SK-N-SH (cell line): ENCODE results near the gene SVIL. TPM values are rescaled to one million over a fixed set of nuclear protein-coding genes. Genes with fewer than 3 reads are reported as not detected.

ENCODE experiments used
- CTCF ChIA-PET: fragments of 300-600, 350-600 bp; formaldehyde crosslinking; extraction: SDS; loops from one replicate; lab custom pipeline; 2021; lab: Yijun Ruan, JAX
- POLR2A ChIA-PET: fragments of 350-600 bp; sonication (Branson Sonifier 250); formaldehyde crosslinking; extraction: SDS; loops from one replicate; lab custom pipeline; 2020; ENCODE audit warnings: antibody characterized with exemption, inconsistent platforms; lab: Yijun Ruan, JAX
- DNase-seq: peaks from one replicate; pipeline ENCODE4 v3.0.0; 2012
- H2AFZ ChIP-seq: fragments of 200-600 bp; sonication (generic); 2 replicates; pipeline ENCODE4 v1.8.1; 2016; ENCODE audit warnings: antibody characterized with exemption, mild to moderate bottlenecking, low read depth
- H3F3A ChIP-seq: fragments of 200-600 bp; sonication (generic); replicated peaks from 2 replicates; pipeline ENCODE3; 2016; ENCODE audit warnings: antibody characterized with exemption, mild to moderate bottlenecking; ENCODE audit not compliant: insufficient read depth
- H3K27ac ChIP-seq, 2 experiments: fragments of 200-500 bp in 1 of 2; fragments of 200-600 bp in 1 of 2; sonication (Bioruptor generic) in 1 of 2; sonication (generic), shearing (Covaris generic) in 1 of 2; 2 replicates each; pipeline versions ENCODE4 v1.5.1 to v1.6.1; 2014 to 2016; ENCODE audit warnings: low read depth in 2 of 2, inconsistent platforms in 1 of 2, low read length in 1 of 2, mild to moderate bottlenecking in 1 of 2, mixed read lengths in 1 of 2
- H3K27me3 ChIP-seq: fragments of 200-600 bp; sonication (generic), shearing (Covaris generic); 2 replicates; pipeline ENCODE4 v1.6.1; 2016; ENCODE audit warnings: mixed run types; ENCODE audit not compliant: insufficient read depth
- H3K36me3 ChIP-seq, 2 experiments: fragments of 200-500 bp in 1 of 2; fragments of 200-600 bp in 1 of 2; sonication (Bioruptor generic) in 1 of 2; sonication (generic) in 1 of 2; replicated peaks in 1 of 2; 2 replicates each; pipeline versions ENCODE3 to v1.5.1; 2014 to 2016; ENCODE audit warnings: low read length in 1 of 2, mild to moderate bottlenecking in 1 of 2; ENCODE audit not compliant: insufficient read depth in 2 of 2, control insufficient read depth in 1 of 2
- H3K4me1 ChIP-seq, 2 experiments: fragments of 200-500 bp in 1 of 2; fragments of 200-600 bp in 1 of 2; sonication (Bioruptor generic) in 1 of 2; sonication (generic), shearing (Covaris generic) in 1 of 2; 2 replicates each; pipeline versions ENCODE4 v1.5.1 to v1.6.1; 2014 to 2016; ENCODE audit warnings: low read depth in 1 of 2, low read length in 1 of 2, mixed run types in 1 of 2; ENCODE audit not compliant: insufficient read depth in 2 of 2, control insufficient read depth in 1 of 2
- H3K4me2 ChIP-seq: fragments of 200-600 bp; sonication (generic), shearing (Covaris generic); 2 replicates; pipeline ENCODE4 v1.6.1; 2017; ENCODE audit warnings: mixed run types
- H3K4me3 ChIP-seq, 2 experiments: fragments of 200-500 bp in 1 of 2; fragments of 200-600 bp in 1 of 2; sonication (Bioruptor generic) in 1 of 2; sonication (generic), shearing (Covaris generic) in 1 of 2; 2 replicates each; pipeline versions ENCODE4 v1.5.1 to v1.8.1; 2014 to 2016; ENCODE audit warnings: low read depth in 2 of 2, inconsistent platforms in 1 of 2, low read length in 1 of 2, mild to moderate bottlenecking in 1 of 2, mixed read lengths in 1 of 2, moderate library complexity in 1 of 2
- H3K79me2 ChIP-seq: fragments of 200-600 bp; sonication (generic); 2 replicates; pipeline ENCODE4 v1.8.1; 2017; ENCODE audit warnings: mild to moderate bottlenecking; ENCODE audit not compliant: insufficient read depth
- H3K9ac ChIP-seq: fragments of 200-600 bp; sonication (generic); 2 replicates; pipeline ENCODE4 v1.6.1; 2017; ENCODE audit warnings: mixed run types
- H3K9me2 ChIP-seq: fragments of 200-600 bp; sonication (generic); 2 replicates; pipeline ENCODE4 v1.6.1; 2017; ENCODE audit warnings: mixed run types
- H3K9me3 ChIP-seq: fragments of 200-600 bp; sonication (generic); 2 replicates; pipeline ENCODE4 v1.6.1; 2017; ENCODE audit warnings: mixed run types, mild to moderate bottlenecking, moderate library complexity
- H4K20me1 ChIP-seq: fragments of 200-600 bp; sonication (generic); 2 replicates; pipeline ENCODE4 v1.6.1; 2017; ENCODE audit warnings: mild to moderate bottlenecking, mixed run types; ENCODE audit not compliant: insufficient read depth
- ELF1 ChIP-seq: IDR thresholded peaks from 2 replicates; pipeline ENCODE4 v1.4.0; 2012
- EP300 ChIP-seq, 2 experiments: IDR thresholded peaks; 2 replicates each; pipeline versions ENCODE4 v1.4.0 to v1.6.1; 2012; ENCODE audit warnings: borderline replicate concordance in 1 of 2, low read depth in 1 of 2, low read length in 1 of 2
- EZH2phosphoT487 ChIP-seq: fragments of 200-600 bp; sonication (generic); IDR thresholded peaks from 2 replicates; pipeline ENCODE4 v1.6.1; 2017; ENCODE audit warnings: low read depth, mixed run types, mild to moderate bottlenecking, antibody characterized with exemption, moderate library complexity, borderline replicate concordance
- FOXM1 ChIP-seq: IDR thresholded peaks from 2 replicates; pipeline ENCODE4 v1.4.0; 2012; ENCODE audit warnings: low read depth, mild to moderate bottlenecking
- GABPA ChIP-seq: IDR thresholded peaks from 2 replicates; pipeline ENCODE4 v1.4.0; 2012; ENCODE audit warnings: low read depth, mild to moderate bottlenecking
- GATA2 ChIP-seq: sonication (generic); formaldehyde crosslinking; IDR thresholded peaks from 2 replicates; pipeline ENCODE4 v1.5.0; 2020; ENCODE audit warnings: mild to moderate bottlenecking, missing genetic modification reagents
- MXI1 ChIP-seq: IDR thresholded peaks from 2 replicates; pipeline ENCODE4 v1.6.1; 2012; ENCODE audit warnings: mild to moderate bottlenecking, low read depth, low read length, improper control_type of control experiment
- NRF1 ChIP-seq: IDR thresholded peaks from 2 replicates; pipeline ENCODE4 v1.6.1; 2012; ENCODE audit warnings: low read depth, mild to moderate bottlenecking, low read length
- POLR2AphosphoS5 ChIP-seq: IDR thresholded peaks from 2 replicates; pipeline ENCODE4 v1.6.1; 2012; ENCODE audit warnings: low read depth, low read length
- RAD21 ChIP-seq: IDR thresholded peaks from 2 replicates; pipeline ENCODE4 v1.6.1; 2012; ENCODE audit warnings: mild to moderate bottlenecking, low read length
- RFX5 ChIP-seq: IDR thresholded peaks from 2 replicates; pipeline ENCODE4 v1.6.1; 2012; ENCODE audit warnings: mild to moderate bottlenecking, improper control_type of control experiment, low read length
- RXRA ChIP-seq: IDR thresholded peaks from 2 replicates; pipeline ENCODE4 v1.4.0; 2012; ENCODE audit warnings: low read depth, mild to moderate bottlenecking, borderline replicate concordance
- SMC3 ChIP-seq: IDR thresholded peaks from 2 replicates; pipeline ENCODE4 v1.6.1; 2012; ENCODE audit warnings: low read depth, low read length, improper control_type of control experiment
- TAF1 ChIP-seq: IDR thresholded peaks from 2 replicates; pipeline ENCODE4 v1.6.1; 2012; ENCODE audit warnings: low read depth, mild to moderate bottlenecking, low read length, moderate library complexity, borderline replicate concordance
- YY1 ChIP-seq: IDR thresholded peaks from 2 replicates; pipeline ENCODE4 v1.4.0; 2012; ENCODE audit warnings: low read depth, mild to moderate bottlenecking
- WGBS: methylation state at CpG from one replicate; pipeline ENCODE4 v1.1.6; 2017; ENCODE audit warnings: low lambda C conversion rate; 5-methylcytosine and 5-hydroxymethylcytosine counted together
- polyA plus RNA-seq, 3 experiments: library from polyadenylated mRNA; depleted of rRNA; stranded (reverse); fragments of >200 nt; gene quantifications; 2 replicates each; pipeline ENCODE4 v1.2.3, GENCODE V29; 2012
- TF ChIP-seq, protein P1 (sequence below): IDR thresholded peaks from 2 replicates; pipeline ENCODE4 v1.4.0; 2012; ENCODE audit warnings: low read depth, borderline replicate concordance
- TF ChIP-seq, protein P2 (sequence below): IDR thresholded peaks from 2 replicates; pipeline ENCODE4 v1.6.1; 2012; ENCODE audit warnings: mild to moderate bottlenecking, low read depth, low read length, moderate library complexity
- TF ChIP-seq, protein P3 (sequence below): IDR thresholded peaks from 2 replicates; pipeline ENCODE4; 2012
- TF ChIP-seq, protein P4 (sequence below): fragments of 200-600 bp; sonication (generic); IDR thresholded peaks from 2 replicates; pipeline ENCODE4 v1.6.1; 2017; ENCODE audit warnings: antibody characterized with exemption, mild to moderate bottlenecking, moderate library complexity
- TF ChIP-seq, protein P5 (sequence below): IDR thresholded peaks from 2 replicates; pipeline ENCODE4 v1.4.0; 2012; ENCODE audit warnings: low read depth, borderline replicate concordance
- TF ChIP-seq, protein P6 (sequence below): fragments of 150-350 bp; IDR thresholded peaks from 2 replicates; pipeline ENCODE4 v1.6.1; 2016; ENCODE audit warnings: mild to moderate bottlenecking, low read depth, low read length

The SVIL gene
- polyA plus RNA-seq, 1 of the 3 experiments (the other 2 are of a cell fraction) = 48.7 TPM

DNA sequence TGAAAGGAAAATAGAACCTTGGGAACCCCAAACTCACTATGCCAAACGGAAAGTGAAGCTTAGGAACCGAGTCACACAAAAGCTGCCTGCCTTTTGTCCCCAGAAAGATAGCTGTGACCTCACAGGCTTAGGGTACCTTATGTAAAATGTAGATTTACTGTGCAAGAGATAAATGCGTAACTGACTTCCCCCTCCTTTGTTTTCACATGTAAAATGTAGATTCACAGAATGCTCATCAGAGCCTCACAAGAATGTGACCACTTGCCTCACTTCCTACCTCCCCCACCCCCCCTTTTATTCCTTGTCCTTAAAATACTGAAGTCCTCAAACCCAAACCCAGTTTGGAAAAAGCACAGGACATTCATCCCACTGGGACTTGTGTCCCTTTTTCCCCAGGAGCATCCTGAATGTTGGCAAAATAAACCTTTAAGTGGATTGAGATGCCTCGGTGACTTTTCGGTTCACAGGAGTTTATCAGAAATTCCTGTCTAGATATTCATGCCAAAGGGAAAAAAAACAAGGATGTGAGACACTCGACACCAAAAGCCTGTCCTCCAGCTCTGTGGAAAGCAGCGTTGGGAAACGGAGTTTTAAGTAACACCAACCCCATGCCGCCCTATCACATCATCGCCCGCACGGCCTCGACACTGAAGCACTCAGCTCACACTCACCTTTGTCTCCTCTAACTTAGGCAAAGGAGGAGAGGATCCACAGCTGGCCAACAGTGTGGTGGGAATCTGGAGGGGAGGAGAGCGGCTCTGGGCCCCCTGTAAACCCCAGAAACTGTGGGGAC lies 45.9 kb downstream of the SVIL start:
- no peak overlapping the region for H2AFZ ChIP-seq
- POLR2A ChIA-PET = no interaction called here
- H3K4me2 ChIP-seq = peak overlapping the region; percentile 75
- peaks cover 7 to 41% of the 10 kb centered on the region in 2 experiments for H3K4me1 ChIP-seq
- peaks cover 0 to 1% of the 10 kb centered on the region in 2 experiments for H3K36me3 ChIP-seq
- H3K9ac ChIP-seq = peak overlapping the region; percentile 68
- H3K4me3 ChIP-seq = peak overlapping the region in 1 of 2 experiments; percentile 2; a peak in 1 of 4 replicates
- H3K27me3 ChIP-seq = no peaks in the 10 kb centered on the region
- H3F3A ChIP-seq = peaks cover 43% of the 10 kb centered on the region
- DNase-seq = no peak
- no peaks in the 10 kb centered on the region for H3K9me2 ChIP-seq
- peak overlapping the region; percentile 85 to 96 for H3K27ac ChIP-seq
- 43% methylated on average over 14 of the region's 14 CpGs for whole genome bisulfite sequencing
- peaks cover 16% of the 10 kb centered on the region; the same call in 1 of the 2 replicates for H4K20me1 ChIP-seq
- CTCF ChIA-PET = interaction anchor here (0.8 to 3.2 kb wide), 5 partner anchors 20 to 409 kb away, joined by 3 to 29 read pairs (median 4); no protein-coding TSS in a partner anchor
- no peaks in the 10 kb centered on the region for H3K9me3 ChIP-seq
- peaks cover 66% of the 10 kb centered on the region for H3K79me2 ChIP-seq
- TF ChIP-seq YY1 = no peak
- TF ChIP-seq RAD21 = no peak
- peak; percentile 76; the same call in 1 of the 2 replicates for TF ChIP-seq RXRA
- TF ChIP-seq, protein P1, sequence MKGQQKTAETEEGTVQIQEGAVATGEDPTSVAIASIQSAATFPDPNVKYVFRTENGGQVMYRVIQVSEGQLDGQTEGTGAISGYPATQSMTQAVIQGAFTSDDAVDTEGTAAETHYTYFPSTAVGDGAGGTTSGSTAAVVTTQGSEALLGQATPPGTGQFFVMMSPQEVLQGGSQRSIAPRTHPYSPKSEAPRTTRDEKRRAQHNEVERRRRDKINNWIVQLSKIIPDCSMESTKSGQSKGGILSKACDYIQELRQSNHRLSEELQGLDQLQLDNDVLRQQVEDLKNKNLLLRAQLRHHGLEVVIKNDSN = no peak
- TF ChIP-seq EP300 (IDR thresholded peaks at IDR 0.05; ENCODE audit: borderline replicate concordance in 1 of 2, low read depth in 1 of 2, low read length in 1 of 2) = peak in 1 of 2 experiments; percentile 65; a peak in 1 of 4 replicates
- no peak for TF ChIP-seq EZH2phosphoT487
- TF ChIP-seq, protein P2, sequence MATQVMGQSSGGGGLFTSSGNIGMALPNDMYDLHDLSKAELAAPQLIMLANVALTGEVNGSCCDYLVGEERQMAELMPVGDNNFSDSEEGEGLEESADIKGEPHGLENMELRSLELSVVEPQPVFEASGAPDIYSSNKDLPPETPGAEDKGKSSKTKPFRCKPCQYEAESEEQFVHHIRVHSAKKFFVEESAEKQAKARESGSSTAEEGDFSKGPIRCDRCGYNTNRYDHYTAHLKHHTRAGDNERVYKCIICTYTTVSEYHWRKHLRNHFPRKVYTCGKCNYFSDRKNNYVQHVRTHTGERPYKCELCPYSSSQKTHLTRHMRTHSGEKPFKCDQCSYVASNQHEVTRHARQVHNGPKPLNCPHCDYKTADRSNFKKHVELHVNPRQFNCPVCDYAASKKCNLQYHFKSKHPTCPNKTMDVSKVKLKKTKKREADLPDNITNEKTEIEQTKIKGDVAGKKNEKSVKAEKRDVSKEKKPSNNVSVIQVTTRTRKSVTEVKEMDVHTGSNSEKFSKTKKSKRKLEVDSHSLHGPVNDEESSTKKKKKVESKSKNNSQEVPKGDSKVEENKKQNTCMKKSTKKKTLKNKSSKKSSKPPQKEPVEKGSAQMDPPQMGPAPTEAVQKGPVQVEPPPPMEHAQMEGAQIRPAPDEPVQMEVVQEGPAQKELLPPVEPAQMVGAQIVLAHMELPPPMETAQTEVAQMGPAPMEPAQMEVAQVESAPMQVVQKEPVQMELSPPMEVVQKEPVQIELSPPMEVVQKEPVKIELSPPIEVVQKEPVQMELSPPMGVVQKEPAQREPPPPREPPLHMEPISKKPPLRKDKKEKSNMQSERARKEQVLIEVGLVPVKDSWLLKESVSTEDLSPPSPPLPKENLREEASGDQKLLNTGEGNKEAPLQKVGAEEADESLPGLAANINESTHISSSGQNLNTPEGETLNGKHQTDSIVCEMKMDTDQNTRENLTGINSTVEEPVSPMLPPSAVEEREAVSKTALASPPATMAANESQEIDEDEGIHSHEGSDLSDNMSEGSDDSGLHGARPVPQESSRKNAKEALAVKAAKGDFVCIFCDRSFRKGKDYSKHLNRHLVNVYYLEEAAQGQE = no peak
- no peak for TF ChIP-seq GABPA
- TF ChIP-seq SMC3 = no peak
- no peak for TF ChIP-seq MXI1
- TF ChIP-seq NRF1 = no peak
- no peak for TF ChIP-seq ELF1
- TF ChIP-seq, protein P3, sequence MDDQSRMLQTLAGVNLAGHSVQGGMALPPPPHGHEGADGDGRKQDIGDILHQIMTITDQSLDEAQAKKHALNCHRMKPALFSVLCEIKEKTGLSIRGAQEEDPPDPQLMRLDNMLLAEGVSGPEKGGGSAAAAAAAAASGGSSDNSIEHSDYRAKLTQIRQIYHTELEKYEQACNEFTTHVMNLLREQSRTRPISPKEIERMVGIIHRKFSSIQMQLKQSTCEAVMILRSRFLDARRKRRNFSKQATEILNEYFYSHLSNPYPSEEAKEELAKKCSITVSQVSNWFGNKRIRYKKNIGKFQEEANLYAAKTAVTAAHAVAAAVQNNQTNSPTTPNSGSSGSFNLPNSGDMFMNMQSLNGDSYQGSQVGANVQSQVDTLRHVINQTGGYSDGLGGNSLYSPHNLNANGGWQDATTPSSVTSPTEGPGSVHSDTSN = no peak
- TF ChIP-seq, protein P4, sequence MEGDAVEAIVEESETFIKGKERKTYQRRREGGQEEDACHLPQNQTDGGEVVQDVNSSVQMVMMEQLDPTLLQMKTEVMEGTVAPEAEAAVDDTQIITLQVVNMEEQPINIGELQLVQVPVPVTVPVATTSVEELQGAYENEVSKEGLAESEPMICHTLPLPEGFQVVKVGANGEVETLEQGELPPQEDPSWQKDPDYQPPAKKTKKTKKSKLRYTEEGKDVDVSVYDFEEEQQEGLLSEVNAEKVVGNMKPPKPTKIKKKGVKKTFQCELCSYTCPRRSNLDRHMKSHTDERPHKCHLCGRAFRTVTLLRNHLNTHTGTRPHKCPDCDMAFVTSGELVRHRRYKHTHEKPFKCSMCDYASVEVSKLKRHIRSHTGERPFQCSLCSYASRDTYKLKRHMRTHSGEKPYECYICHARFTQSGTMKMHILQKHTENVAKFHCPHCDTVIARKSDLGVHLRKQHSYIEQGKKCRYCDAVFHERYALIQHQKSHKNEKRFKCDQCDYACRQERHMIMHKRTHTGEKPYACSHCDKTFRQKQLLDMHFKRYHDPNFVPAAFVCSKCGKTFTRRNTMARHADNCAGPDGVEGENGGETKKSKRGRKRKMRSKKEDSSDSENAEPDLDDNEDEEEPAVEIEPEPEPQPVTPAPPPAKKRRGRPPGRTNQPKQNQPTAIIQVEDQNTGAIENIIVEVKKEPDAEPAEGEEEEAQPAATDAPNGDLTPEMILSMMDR = no peak
- no peak for TF ChIP-seq POLR2AphosphoS5
- TF ChIP-seq, protein P5, sequence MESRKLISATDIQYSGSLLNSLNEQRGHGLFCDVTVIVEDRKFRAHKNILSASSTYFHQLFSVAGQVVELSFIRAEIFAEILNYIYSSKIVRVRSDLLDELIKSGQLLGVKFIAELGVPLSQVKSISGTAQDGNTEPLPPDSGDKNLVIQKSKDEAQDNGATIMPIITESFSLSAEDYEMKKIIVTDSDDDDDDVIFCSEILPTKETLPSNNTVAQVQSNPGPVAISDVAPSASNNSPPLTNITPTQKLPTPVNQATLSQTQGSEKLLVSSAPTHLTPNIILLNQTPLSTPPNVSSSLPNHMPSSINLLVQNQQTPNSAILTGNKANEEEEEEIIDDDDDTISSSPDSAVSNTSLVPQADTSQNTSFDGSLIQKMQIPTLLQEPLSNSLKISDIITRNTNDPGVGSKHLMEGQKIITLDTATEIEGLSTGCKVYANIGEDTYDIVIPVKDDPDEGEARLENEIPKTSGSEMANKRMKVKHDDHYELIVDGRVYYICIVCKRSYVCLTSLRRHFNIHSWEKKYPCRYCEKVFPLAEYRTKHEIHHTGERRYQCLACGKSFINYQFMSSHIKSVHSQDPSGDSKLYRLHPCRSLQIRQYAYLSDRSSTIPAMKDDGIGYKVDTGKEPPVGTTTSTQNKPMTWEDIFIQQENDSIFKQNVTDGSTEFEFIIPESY = no peak
- no peak for TF ChIP-seq RFX5
- TF ChIP-seq, protein P6, sequence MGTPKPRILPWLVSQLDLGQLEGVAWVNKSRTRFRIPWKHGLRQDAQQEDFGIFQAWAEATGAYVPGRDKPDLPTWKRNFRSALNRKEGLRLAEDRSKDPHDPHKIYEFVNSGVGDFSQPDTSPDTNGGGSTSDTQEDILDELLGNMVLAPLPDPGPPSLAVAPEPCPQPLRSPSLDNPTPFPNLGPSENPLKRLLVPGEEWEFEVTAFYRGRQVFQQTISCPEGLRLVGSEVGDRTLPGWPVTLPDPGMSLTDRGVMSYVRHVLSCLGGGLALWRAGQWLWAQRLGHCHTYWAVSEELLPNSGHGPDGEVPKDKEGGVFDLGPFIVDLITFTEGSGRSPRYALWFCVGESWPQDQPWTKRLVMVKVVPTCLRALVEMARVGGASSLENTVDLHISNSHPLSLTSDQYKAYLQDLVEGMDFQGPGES = no peak
- no peak for TF ChIP-seq TAF1
- no peak for TF ChIP-seq GATA2 (CRISPR knock-in tag)
- TF ChIP-seq FOXM1 = no peak
